Astrocyte of the cerebellum (primary cell): ENCODE measurements around the gene SPATA16.
"Not testable (repeated sequence)": the region's sequence is repeated elsewhere in the genome, so short reads cannot be mapped to it uniquely, and the experiment has no call there.

Experiments used
- DNase-seq: peaks from one replicate; pipeline ENCODE4 v3.0.0-alpha.2; 2011; ENCODE audit warnings: low read depth
- H3K4me3 ChIP-seq: 2 replicates; pipeline ENCODE4 v1.5.1; 2011; ENCODE audit warnings: mild to moderate bottlenecking, low read depth, low read length, moderate library complexity
- CTCF ChIP-seq: IDR thresholded peaks from 2 replicates; pipeline ENCODE4 v1.5.1; 2012; ENCODE audit warnings: low read length, low read depth, moderate library complexity, mild to moderate bottlenecking; ENCODE audit errors: missing control alignments
- in situ Hi-C: cut with HindIII; loops from 2 replicates; pipeline ENCODE4 v1.10.0; 2017; ENCODE audit warnings: low sequenced_read_pairs

SPATA16 gene

GRCh38 chr3:172875039-172875438 lies 266.0 kb downstream of the SPATA16 start:
- in situ Hi-C loops: no loop called here
- no peak for TF ChIP-seq CTCF
- no peak for DNase-seq
- no peak overlapping the region for H3K4me3 ChIP-seq

DNA sequence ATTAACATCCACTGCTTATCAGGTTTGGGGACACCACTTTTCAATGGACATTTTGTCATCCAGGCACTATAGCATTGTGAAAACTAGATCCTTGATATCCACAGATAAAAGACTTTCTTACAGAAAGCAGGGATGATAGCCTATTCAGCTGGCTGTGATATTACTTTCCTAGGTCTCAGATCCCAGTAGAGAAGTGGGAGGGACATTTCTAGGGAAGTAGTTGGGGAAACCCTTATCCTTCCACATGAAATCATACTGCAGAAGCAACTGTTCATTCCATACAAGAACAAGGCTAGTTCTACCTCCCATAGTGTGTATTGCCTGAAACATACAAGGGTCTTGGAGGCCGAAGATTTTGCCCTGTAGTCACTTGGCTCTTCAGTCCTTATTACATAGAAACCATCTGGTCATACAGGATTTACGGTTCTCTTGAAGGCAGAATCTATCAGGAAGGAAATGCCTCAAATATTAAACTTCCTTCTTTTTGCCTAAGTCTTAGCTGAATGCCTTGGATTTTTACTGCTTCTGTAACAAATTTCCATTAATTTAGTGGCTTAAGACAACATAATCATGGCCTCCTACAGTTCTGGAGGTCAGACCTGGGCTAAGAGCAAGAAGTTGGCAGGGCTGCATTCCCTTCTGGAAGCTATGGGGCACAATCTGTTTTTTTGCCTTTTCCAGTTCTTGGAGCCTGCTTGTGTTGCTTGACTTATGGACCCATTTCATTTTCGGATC lies 271.1 kb downstream of the SPATA16 start:
- H3K4me3 ChIP-seq: no peak overlapping the region
- no peak for DNase-seq
- in situ Hi-C loops: no loop called here
- no peak for TF ChIP-seq CTCF

- DNase-seq: no peak
- in situ Hi-C loops: no loop called here
- no peak for TF ChIP-seq CTCF
- H3K4me3 ChIP-seq: no peak overlapping the region
Measured at GRCh38 chr3:172869368-172869771, 271.7 kb downstream of the SPATA16 start.

- DNase-seq: no peak
- TF ChIP-seq CTCF: no peak
- no peak overlapping the region for H3K4me3 ChIP-seq
- in situ Hi-C loops: no loop called here
Measured at GRCh38 chr3:172868582-172869200, 272.3 kb downstream of the SPATA16 start.

DNA sequence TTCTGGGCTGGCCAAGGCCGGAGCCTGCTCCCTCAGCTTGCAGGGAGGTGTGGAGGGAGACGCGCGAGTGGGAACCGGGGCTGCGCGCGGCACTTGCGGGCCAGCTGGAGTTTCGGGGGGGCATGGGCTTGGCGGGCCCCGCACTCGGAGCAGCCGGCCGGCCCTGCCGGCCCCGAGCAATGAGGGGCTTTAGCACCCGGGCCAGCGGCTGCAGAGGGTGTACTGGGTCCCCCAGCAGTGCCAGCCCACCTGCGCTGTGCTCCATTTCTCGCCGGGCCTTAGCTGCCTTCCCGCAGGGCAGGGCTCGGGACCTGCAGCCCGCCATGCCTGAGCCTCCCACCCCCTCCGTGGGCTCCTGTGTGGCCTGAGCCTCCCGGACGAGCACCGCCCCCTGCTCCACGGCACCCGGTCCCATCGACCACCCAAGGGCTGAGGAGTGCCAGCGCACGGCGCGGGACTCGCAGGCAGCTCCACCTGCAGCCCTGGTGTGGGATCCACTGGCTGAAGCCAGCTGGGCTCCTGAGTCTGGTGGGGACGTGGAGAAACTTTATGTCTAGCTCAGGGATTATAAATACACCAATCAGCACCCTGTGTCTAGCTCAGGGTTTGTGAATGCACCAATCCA lies 274.2 kb downstream of the SPATA16 start:
- in situ Hi-C loops, DNase-seq, H3K4me3 ChIP-seq: not testable (repeated sequence)

DNA sequence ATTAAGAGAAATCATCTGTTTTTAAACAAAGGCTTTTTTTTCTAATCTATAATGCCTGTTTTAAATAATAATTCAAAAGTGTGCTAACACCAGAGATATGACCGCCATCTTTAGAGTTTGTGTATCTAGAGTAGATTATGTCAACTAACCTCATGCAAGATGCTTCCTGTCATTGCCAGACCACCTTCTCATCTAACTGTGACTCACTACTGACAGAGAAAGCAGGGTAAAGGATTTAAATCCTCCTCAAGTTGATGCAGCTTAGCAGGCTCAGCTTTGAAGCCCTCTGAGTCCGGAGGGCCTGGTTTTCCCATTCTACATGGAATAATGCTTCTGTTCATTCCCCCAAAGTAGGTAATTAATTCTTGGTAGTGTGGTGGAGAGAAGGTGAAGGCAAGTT lies 282.0 kb downstream of the SPATA16 start:
- H3K4me3 ChIP-seq: no peak overlapping the region
- in situ Hi-C loops: no loop called here
- TF ChIP-seq CTCF: no peak
- DNase-seq: no peak
